Measurements from ENCODE around the gene IGSF9B. TPM values are rescaled to one million over a fixed set of nuclear protein-coding genes. Genes with fewer than 3 reads are reported as not detected.

Gene IGSF9B
- total RNA-seq, 1 experiment from 2014 or later: 10.1 TPM

GRCh38 chr11:133993107-133993506 is 36.3 kb upstream of the IGSF9B start:
- no TSS peak for BruUV-seq (replicated peaks)
- POLR2A ChIA-PET (ENCODE audit: low non-redundant PET): no interaction called here
- Histone ChIP-seq H3K4me1 (ENCODE audit: insufficient read depth, low read length, poor library complexity, severe bottlenecking) (peaks cover 5% of the 10 kb centered on the region), H3K36me3 (ENCODE audit: insufficient read depth, low read length, poor library complexity, severe bottlenecking) (no peaks in the 10 kb centered on the region), H3K27ac (ENCODE audit: low read depth, low read length, poor library complexity, severe bottlenecking) (no peak overlapping the region), H3K4me3 (ENCODE audit: low read depth, low read length, poor library complexity, severe bottlenecking) (no peak overlapping the region), H3K27me3 (replicated peaks; ENCODE audit: insufficient read depth, low read depth, low read length, poor library complexity) (no peaks in the 10 kb centered on the region), H3K9me3 (ENCODE audit: low read depth, low read length, poor library complexity, severe bottlenecking) (no peaks in the 10 kb centered on the region)
- no peak for TF ChIP-seq CTCF (conservative IDR thresholded peaks at IDR 0.05; ENCODE audit: low read depth, low read length)
- no peak for TF ChIP-seq EZH2 (IDR thresholded peaks at IDR 0.05; ENCODE audit: borderline replicate concordance, low read depth, low read length, poor library complexity, severe bottlenecking)
- no peak for DNase-seq (ENCODE audit: low spot score)
- intact Hi-C loops (cut with micrococcal nuclease; ENCODE audit: unreplicated experiment): no loop called here
- CTCF ChIA-PET: no interaction called here

- no TSS peak for BruUV-seq (replicated peaks)
- ChIA-PET POLR2A (ENCODE audit: low non-redundant PET) (no interaction called here), CTCF (no interaction called here)
- DNase-seq (ENCODE audit: low spot score): no peak
- Histone ChIP-seq H3K36me3 (ENCODE audit: insufficient read depth, low read length, poor library complexity, severe bottlenecking) (no peaks in the 10 kb centered on the region), H3K4me3 (ENCODE audit: low read depth, low read length, poor library complexity, severe bottlenecking) (no peak overlapping the region), H3K9me3 (ENCODE audit: low read depth, low read length, poor library complexity, severe bottlenecking) (no peaks in the 10 kb centered on the region), H3K27ac (ENCODE audit: low read depth, low read length, poor library complexity, severe bottlenecking) (no peak overlapping the region), H3K4me1 (ENCODE audit: insufficient read depth, low read length, poor library complexity, severe bottlenecking) (peaks cover 6% of the 10 kb centered on the region), H3K27me3 (replicated peaks; ENCODE audit: insufficient read depth, low read depth, low read length, poor library complexity) (no peaks in the 10 kb centered on the region)
- intact Hi-C loops (cut with micrococcal nuclease; ENCODE audit: unreplicated experiment): no loop called here
- no peak for TF ChIP-seq CTCF (conservative IDR thresholded peaks at IDR 0.05; ENCODE audit: low read depth, low read length)
- TF ChIP-seq EZH2 (IDR thresholded peaks at IDR 0.05; ENCODE audit: borderline replicate concordance, low read depth, low read length, poor library complexity, severe bottlenecking): no peak
These were observed 35.4 kb upstream of the IGSF9B start for GRCh38 chr11:133992121-133992520.

GRCh38 chr11:133991101-133991500 is 34.3 kb upstream of the IGSF9B start:
- DNase-seq (ENCODE audit: low spot score): no peak
- no peak overlapping the region for H3K4me3 ChIP-seq (ENCODE audit: low read depth, low read length, poor library complexity, severe bottlenecking)
- ChIA-PET CTCF (no interaction called here), POLR2A (ENCODE audit: low non-redundant PET) (no interaction called here)
- no peaks in the 10 kb centered on the region for H3K9me3 ChIP-seq (ENCODE audit: low read depth, low read length, poor library complexity, severe bottlenecking)
- H3K36me3 ChIP-seq (ENCODE audit: insufficient read depth, low read length, poor library complexity, severe bottlenecking): no peaks in the 10 kb centered on the region
- no peak overlapping the region for H3K27ac ChIP-seq (ENCODE audit: low read depth, low read length, poor library complexity, severe bottlenecking)
- no peaks in the 10 kb centered on the region for H3K27me3 ChIP-seq (replicated peaks; ENCODE audit: insufficient read depth, low read depth, low read length, poor library complexity)
- BruUV-seq (replicated peaks): no TSS peak
- no peak for TF ChIP-seq EZH2 (IDR thresholded peaks at IDR 0.05; ENCODE audit: borderline replicate concordance, low read depth, low read length, poor library complexity, severe bottlenecking)
- TF ChIP-seq CTCF (conservative IDR thresholded peaks at IDR 0.05; ENCODE audit: low read depth, low read length): no peak
- intact Hi-C loops (cut with micrococcal nuclease; ENCODE audit: unreplicated experiment): no loop called here
- H3K4me1 ChIP-seq (ENCODE audit: insufficient read depth, low read length, poor library complexity, severe bottlenecking): peaks cover 14% of the 10 kb centered on the region
